ENCODE data around the gene IFNA5. TPM values are rescaled to one million over a fixed set of nuclear protein-coding genes. Genes with fewer than 3 reads are reported as not detected.

IFNA5 gene
- total and polyA plus RNA-seq, 2 of the 4 experiments (the other 2 are of a cell fraction): not detected

GRCh38 chr9:21294364-21294774, 10.7 kb downstream of the IFNA5 start:
- no peak overlapping the region for H3K23ac ChIP-seq (ENCODE audit: low read depth, low read length)
- no peak overlapping the region for H3K9ac ChIP-seq (ENCODE audit: low read depth, low read length)
- H3K18ac ChIP-seq (ENCODE audit: low read depth, low read length): no peak overlapping the region
- no peak overlapping the region for H2BK5ac ChIP-seq (ENCODE audit: low read depth, low read length, poor library complexity, severe bottlenecking)
- no TSS peak for BruUV-seq (replicated peaks)
- no peak overlapping the region for H2BK20ac ChIP-seq (ENCODE audit: low read depth, low read length)
- ChIA-PET POLR2A (ENCODE audit: unreplicated experiment) (no interaction called here), CTCF (interaction anchor here (0.9 to 1.6 kb wide), 2 partner anchors 24 to 32 kb away, joined by 3 read pairs; no protein-coding TSS in a partner anchor)
- no peak overlapping the region for H3K4me2 ChIP-seq (ENCODE audit: low read depth, low read length)
- ATAC-seq (ENCODE audit: low read depth): no peak
- H3K36me3 ChIP-seq (ENCODE audit: control insufficient read depth, insufficient read depth, low read length): no peaks in the 10 kb centered on the region
- no peak overlapping the region for H4K8ac ChIP-seq (ENCODE audit: low read depth in 2 of 2, low read length in 2 of 2)
- WGBS, 2 experiments (ENCODE audit: extremely low coverage in 2 of 2, insufficient read length in 1 of 2): 67% methylated on average over 1 of the region's 1 CpG; no CpG with 5 or more reads in 1 of the 2 experiments
- no peak overlapping the region for H2BK120ac ChIP-seq (ENCODE audit: low read depth, low read length)
- H4K20me1 ChIP-seq (ENCODE audit: insufficient read depth, low read length): no peaks in the 10 kb centered on the region
- H3K27me3 ChIP-seq (ENCODE audit: control insufficient read depth, insufficient read depth, low read length): peaks cover 3% of the 10 kb centered on the region; the same call in 1 of the 2 replicates
- no peak overlapping the region for H2AFZ ChIP-seq (replicated peaks; ENCODE audit: low read length, poor library complexity)
- no peak overlapping the region for H3K4ac ChIP-seq (ENCODE audit: low read depth, low read length)
- H3K4me1 ChIP-seq (ENCODE audit: control insufficient read depth, insufficient read depth, low read length): no peaks in the 10 kb centered on the region
- no peak overlapping the region for H3K56ac ChIP-seq (ENCODE audit: extremely low read depth, insufficient read depth, low read length)
- DNase-seq: peak; percentile 17
- H3K79me1 ChIP-seq (ENCODE audit: low read depth in 1 of 2, low read length in 2 of 2): no peaks in the 10 kb centered on the region
- TF ChIP-seq FOS (IDR thresholded peaks at IDR 0.05; ENCODE audit: low read depth, low read length): no peak
- TF ChIP-seq, protein P1, sequence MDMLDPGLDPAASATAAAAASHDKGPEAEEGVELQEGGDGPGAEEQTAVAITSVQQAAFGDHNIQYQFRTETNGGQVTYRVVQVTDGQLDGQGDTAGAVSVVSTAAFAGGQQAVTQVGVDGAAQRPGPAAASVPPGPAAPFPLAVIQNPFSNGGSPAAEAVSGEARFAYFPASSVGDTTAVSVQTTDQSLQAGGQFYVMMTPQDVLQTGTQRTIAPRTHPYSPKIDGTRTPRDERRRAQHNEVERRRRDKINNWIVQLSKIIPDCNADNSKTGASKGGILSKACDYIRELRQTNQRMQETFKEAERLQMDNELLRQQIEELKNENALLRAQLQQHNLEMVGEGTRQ (IDR thresholded peaks at IDR 0.05; ENCODE audit: low read depth, low read length): peak; percentile 34; the same call in 1 of the 2 replicates
- no peak overlapping the region for H3K14ac ChIP-seq (replicated peaks; ENCODE audit: low read depth, low read length)
- no peak overlapping the region for H2AK9ac ChIP-seq (replicated peaks; ENCODE audit: low read depth, low read length, poor library complexity)
- no peak overlapping the region for H4K5ac ChIP-seq (ENCODE audit: low read depth, low read length)
- no peak overlapping the region for H3K27ac ChIP-seq (ENCODE audit: insufficient read depth, low read length)
- H2BK15ac ChIP-seq (ENCODE audit: low read depth, low read length): no peak overlapping the region
- H3K4me3 ChIP-seq (ENCODE audit: insufficient read depth, low read depth, low read length): no peak overlapping the region
- no peak overlapping the region for H2AK5ac ChIP-seq (ENCODE audit: low read depth, low read length)
- intact Hi-C loops (cut with micrococcal nuclease): no loop called here
- H3K9me3 ChIP-seq (ENCODE audit: control insufficient read depth, insufficient read depth, low read length): no peaks in the 10 kb centered on the region
- in situ Hi-C loops (cut with MboI; ENCODE audit: low sequenced_read_pairs): no loop called here
- dilution Hi-C loops (cut with HindIII; ENCODE audit: low sequenced_read_pairs, unreplicated experiment): no loop called here
- no peaks in the 10 kb centered on the region for H3K9me1 ChIP-seq (ENCODE audit: insufficient read depth, low read length)
- H4K91ac ChIP-seq (ENCODE audit: insufficient read depth, low read depth, low read length): no peak overlapping the region

All from IMR-90 (cell line).